Loucy (cell line): ENCODE results near the gene CD53.

Source experiments
- EZH2phosphoT487 ChIP-seq: fragments of 200-600 bp; IDR thresholded peaks from 2 replicates; pipeline ENCODE4 v1.6.1; 2018; ENCODE audit warnings: antibody characterized with exemption, mild to moderate bottlenecking, moderate library complexity, borderline replicate concordance
- TF ChIP-seq, protein P1 (sequence below): fragments of 200-600 bp; sonication (generic); conservative IDR thresholded peaks from 2 replicates; pipeline ENCODE4 v1.5.1; 2014; ENCODE audit warnings: mild to moderate bottlenecking, antibody characterized with exemption, low read length

DNA sequence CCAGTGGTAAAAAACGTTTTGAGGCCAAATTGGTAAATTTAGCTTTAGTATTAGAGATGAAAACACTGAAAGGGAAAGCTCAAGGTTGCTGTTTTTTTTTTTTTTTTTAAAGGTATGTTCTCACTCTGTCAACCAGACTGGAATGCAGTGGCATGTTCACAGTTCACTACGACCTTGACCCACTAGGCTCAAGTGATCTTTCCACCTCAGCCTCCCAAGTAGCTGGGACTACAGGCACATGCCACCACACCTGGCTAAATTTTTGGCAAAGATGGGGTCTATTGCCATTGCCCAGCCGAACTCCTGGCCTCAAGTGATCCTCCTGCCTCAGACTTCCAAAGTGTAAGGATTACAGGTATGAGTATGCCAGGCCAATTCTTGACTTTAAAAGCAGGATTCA, 71.9 kb downstream of the CD53 start:
- TF ChIP-seq, protein P1, sequence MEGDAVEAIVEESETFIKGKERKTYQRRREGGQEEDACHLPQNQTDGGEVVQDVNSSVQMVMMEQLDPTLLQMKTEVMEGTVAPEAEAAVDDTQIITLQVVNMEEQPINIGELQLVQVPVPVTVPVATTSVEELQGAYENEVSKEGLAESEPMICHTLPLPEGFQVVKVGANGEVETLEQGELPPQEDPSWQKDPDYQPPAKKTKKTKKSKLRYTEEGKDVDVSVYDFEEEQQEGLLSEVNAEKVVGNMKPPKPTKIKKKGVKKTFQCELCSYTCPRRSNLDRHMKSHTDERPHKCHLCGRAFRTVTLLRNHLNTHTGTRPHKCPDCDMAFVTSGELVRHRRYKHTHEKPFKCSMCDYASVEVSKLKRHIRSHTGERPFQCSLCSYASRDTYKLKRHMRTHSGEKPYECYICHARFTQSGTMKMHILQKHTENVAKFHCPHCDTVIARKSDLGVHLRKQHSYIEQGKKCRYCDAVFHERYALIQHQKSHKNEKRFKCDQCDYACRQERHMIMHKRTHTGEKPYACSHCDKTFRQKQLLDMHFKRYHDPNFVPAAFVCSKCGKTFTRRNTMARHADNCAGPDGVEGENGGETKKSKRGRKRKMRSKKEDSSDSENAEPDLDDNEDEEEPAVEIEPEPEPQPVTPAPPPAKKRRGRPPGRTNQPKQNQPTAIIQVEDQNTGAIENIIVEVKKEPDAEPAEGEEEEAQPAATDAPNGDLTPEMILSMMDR, result no peak
- TF ChIP-seq EZH2phosphoT487, result no peak
